Ascending aorta (tissue), 2 donors: ENCODE results near the gene ITFG2. TPM values are rescaled to one million over a fixed set of nuclear protein-coding genes. Genes with fewer than 3 reads are reported as not detected.

ENCODE experiments used
- DNase-seq, 2 donors: peaks; one replicate each; pipeline ENCODE4 v3.0.0-alpha.2; 2019; ENCODE audit warnings: low spot score in 2 of 2
- H3K27ac ChIP-seq, 2 donors: fragments of 200-600 bp; sonication (generic); one replicate each; pipeline ENCODE4 v1.5.1; 2016 to 2017; ENCODE audit warnings: mild to moderate bottlenecking in 1 of 2
- H3K27me3 ChIP-seq: fragments of 200-600 bp; sonication (generic); one replicate; pipeline ENCODE4 v1.5.1; 2017
- H3K36me3 ChIP-seq, 2 donors: fragments of 200-600 bp; sonication (generic); one replicate each; pipeline ENCODE4 v1.5.1; 2016
- H3K4me1 ChIP-seq, 2 donors: fragments of 200-600 bp; sonication (generic); one replicate each; pipeline ENCODE4 v1.5.1; 2016 to 2017; ENCODE audit warnings: mild to moderate bottlenecking in 1 of 2
- H3K4me3 ChIP-seq, 2 donors: fragments of 200-600 bp; sonication (generic); one replicate each; pipeline ENCODE4 v1.5.1; 2016 to 2017; ENCODE audit warnings: mild to moderate bottlenecking in 1 of 2
- H3K9me3 ChIP-seq, 2 donors: fragments of 200-600 bp; sonication (generic); one replicate each; pipeline ENCODE4 v1.5.1; 2016
- intact Hi-C: fragments of 100-400 bp; cut with DNase I; formaldehyde crosslinking; loops from one replicate; pipeline ENCODE4 v1.15.1; 2023
- total RNA-seq: library from RNA; depleted of rRNA; stranded (reverse); fragments of >200 nt; gene quantifications from one replicate; pipeline ENCODE4 v1.1.0, GENCODE V29; 2016
- TF ChIP-seq, protein P1 (sequence below), 3 experiments: fragments of 200-600 bp in 2 of 3; fragments of 450-650 bp in 1 of 3; sonication (generic) in 2 of 3; IDR thresholded peaks; one replicate each; pipeline ENCODE4 v1.5.1; 2016 to 2019; ENCODE audit warnings: antibody characterized with exemption in 3 of 3, mild to moderate bottlenecking in 1 of 3, moderate library complexity in 1 of 3

ITFG2 gene
- total RNA-seq, 1 donor from 2014 or later = 19.9 TPM

GRCh38 chr12:2844786-2845185 lies 32.3 kb downstream of the ITFG2 start:
- Histone ChIP-seq H3K9me3 (no peaks in the 10 kb centered on the region), H3K27ac (no peak overlapping the region), H3K36me3 (no peaks in the 10 kb centered on the region), H3K4me1 (no peaks in the 10 kb centered on the region), H3K4me3 (no peak overlapping the region), H3K27me3 (no peaks in the 10 kb centered on the region)
- TF ChIP-seq, protein P1, sequence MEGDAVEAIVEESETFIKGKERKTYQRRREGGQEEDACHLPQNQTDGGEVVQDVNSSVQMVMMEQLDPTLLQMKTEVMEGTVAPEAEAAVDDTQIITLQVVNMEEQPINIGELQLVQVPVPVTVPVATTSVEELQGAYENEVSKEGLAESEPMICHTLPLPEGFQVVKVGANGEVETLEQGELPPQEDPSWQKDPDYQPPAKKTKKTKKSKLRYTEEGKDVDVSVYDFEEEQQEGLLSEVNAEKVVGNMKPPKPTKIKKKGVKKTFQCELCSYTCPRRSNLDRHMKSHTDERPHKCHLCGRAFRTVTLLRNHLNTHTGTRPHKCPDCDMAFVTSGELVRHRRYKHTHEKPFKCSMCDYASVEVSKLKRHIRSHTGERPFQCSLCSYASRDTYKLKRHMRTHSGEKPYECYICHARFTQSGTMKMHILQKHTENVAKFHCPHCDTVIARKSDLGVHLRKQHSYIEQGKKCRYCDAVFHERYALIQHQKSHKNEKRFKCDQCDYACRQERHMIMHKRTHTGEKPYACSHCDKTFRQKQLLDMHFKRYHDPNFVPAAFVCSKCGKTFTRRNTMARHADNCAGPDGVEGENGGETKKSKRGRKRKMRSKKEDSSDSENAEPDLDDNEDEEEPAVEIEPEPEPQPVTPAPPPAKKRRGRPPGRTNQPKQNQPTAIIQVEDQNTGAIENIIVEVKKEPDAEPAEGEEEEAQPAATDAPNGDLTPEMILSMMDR (IDR thresholded peaks at IDR 0.05) = no peak
- intact Hi-C loops = no loop called here
- DNase-seq = no peak

DNA sequence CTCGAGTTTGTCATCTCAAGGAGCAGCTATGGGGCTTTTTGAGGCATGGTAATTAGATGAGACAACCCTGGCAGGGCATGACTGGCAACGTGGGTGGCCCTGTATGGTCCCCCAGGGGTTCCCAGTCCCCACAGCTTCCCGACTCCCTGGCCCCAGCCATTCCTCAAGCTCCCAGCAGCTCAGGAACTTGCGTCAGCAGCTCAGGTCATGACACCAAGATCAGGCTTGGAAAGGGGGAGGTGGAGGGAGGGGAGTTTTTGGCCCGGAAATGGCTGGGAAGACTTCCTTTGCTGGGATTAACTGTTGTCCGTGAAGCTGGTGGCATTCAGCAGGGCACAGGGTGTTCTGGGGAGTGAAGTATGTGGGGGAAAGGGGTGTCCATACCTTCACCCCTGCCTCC lies 32.8 kb downstream of the ITFG2 start:
- H3K4me1 ChIP-seq = no peaks in the 10 kb centered on the region
- intact Hi-C loops = no loop called here
- H3K9me3 ChIP-seq = no peaks in the 10 kb centered on the region
- no peak overlapping the region for H3K27ac ChIP-seq
- no peak for DNase-seq
- H3K27me3 ChIP-seq = no peaks in the 10 kb centered on the region
- no peaks in the 10 kb centered on the region for H3K36me3 ChIP-seq
- TF ChIP-seq, protein P1 (IDR thresholded peaks at IDR 0.05) = no peak
- no peak overlapping the region for H3K4me3 ChIP-seq

GRCh38 chr12:2851931-2852330 lies 39.5 kb downstream of the ITFG2 start:
- H3K4me1 ChIP-seq = peaks cover 0 to 2% of the 10 kb centered on the region in 2 donors
- intact Hi-C loops = loop anchor here (5.0 kb wide), 1 partner anchor 90 kb away; no protein-coding TSS in a partner anchor
- H3K36me3 ChIP-seq = no peaks in the 10 kb centered on the region
- H3K9me3 ChIP-seq = no peaks in the 10 kb centered on the region
- DNase-seq = no peak
- H3K27me3 ChIP-seq = no peaks in the 10 kb centered on the region
- H3K27ac ChIP-seq = no peak overlapping the region
- no peak overlapping the region for H3K4me3 ChIP-seq
- TF ChIP-seq, protein P1 (IDR thresholded peaks at IDR 0.05) = no peak

- intact Hi-C loops = loop anchor here (1.0 to 5.0 kb wide), 2 partner anchors 89 to 188 kb away; no protein-coding TSS in a partner anchor
- TF ChIP-seq, protein P1 (IDR thresholded peaks at IDR 0.05) = peak; percentile 69 to 82 (median 82)
- no peaks in the 10 kb centered on the region for H3K27me3 ChIP-seq
- no peaks in the 10 kb centered on the region for H3K36me3 ChIP-seq
- no peak overlapping the region for H3K4me3 ChIP-seq
- peak in 1 of 2 donors; percentile 84 for DNase-seq
- peaks cover 0 to 2% of the 10 kb centered on the region in 2 donors for H3K4me1 ChIP-seq
- H3K9me3 ChIP-seq = no peaks in the 10 kb centered on the region
- no peak overlapping the region for H3K27ac ChIP-seq
Observed at GRCh38 chr12:2853626-2854025, 41.2 kb downstream of the ITFG2 start.

DNA sequence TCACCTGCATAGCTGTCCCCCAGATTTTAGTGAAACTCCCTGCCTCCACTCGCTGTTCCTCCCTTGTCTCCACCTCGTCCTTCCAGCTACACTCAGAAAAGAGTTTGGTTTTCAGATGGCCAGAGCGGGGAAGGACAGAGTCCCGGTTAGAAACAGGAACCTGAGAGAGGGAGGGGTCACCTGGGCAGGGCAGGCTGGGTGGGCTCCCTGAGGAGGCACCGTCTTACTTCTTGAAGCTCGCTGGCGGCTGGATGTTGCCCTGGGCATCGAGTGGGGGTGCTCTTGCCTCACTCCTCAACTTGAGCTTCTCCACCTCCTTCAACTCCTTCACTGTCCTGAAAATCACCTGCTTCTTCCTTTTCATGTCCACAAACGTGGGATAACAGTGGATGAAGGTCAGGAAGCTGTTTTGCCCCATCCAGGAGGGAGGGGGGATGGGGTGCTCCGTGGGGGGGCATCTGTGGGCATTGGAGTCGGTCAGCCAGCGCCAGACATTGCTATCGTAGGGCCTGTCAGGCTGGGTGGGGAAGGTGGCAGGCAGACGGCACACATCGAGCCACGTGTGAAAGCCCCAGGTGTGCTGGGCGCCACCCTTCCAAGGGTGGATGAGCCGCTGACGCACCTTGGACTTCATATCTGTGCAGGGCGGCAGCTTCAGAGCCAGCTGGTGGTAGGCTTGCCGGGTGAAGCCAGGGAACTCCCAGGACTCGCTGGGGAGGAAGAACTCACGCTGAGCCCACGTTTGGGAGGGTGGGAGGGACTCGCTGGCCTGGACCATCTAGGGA lies 42.4 kb downstream of the ITFG2 start:
- TF ChIP-seq, protein P1 (IDR thresholded peaks at IDR 0.05) = no peak
- intact Hi-C loops = loop anchor here (5.0 kb wide), 1 partner anchor 87 kb away; no protein-coding TSS in a partner anchor
- Histone ChIP-seq H3K27ac (no peak overlapping the region), H3K9me3 (no peaks in the 10 kb centered on the region), H3K4me1 (peaks cover 0 to 2% of the 10 kb centered on the region in 2 donors), H3K27me3 (no peaks in the 10 kb centered on the region), H3K4me3 (no peak overlapping the region), H3K36me3 (no peaks in the 10 kb centered on the region)
- no peak for DNase-seq
